HG03159 (cell line): Measurements from ENCODE around the gene RPL27A.
"Not testable (repeated sequence)": the region's sequence is repeated elsewhere in the genome, so short reads cannot be mapped to it uniquely, and the experiment has no call there.

Experiments
- ATAC-seq: cut with Tn5 transposase; IDR thresholded peaks from one replicate; pipeline ENCODE4 v1.9.1; 2021; ENCODE audit warnings: mild to moderate bottlenecking, moderate library complexity; ENCODE audit not compliant: unreplicated experiment

The RPL27A gene

GRCh38 chr11:8682303-8683114, at the start of gene RPL27A, which contains the start of gene TRIM66:
TSS of gene RPL27A (plus strand) at chr11:8682792. CDS start at chr11:8682814, 22 bp downstream.
TSS of gene TRIM66 (minus strand) at chr11:8682665. CDS start at chr11:8672274, 10,391 bp downstream.
- ATAC-seq, result peak; percentile 95

- no peak for ATAC-seq
These were observed 48.1 kb upstream of the RPL27A start for GRCh38 chr11:8634498-8634897.

- no peak for ATAC-seq
These were observed 46.5 kb upstream of the RPL27A start for GRCh38 chr11:8636127-8636526.

- ATAC-seq, result no peak
These were observed 44.3 kb upstream of the RPL27A start for GRCh38 chr11:8638300-8638699.

GRCh38 chr11:8639655-8640054, 42.9 kb upstream of the RPL27A start:
- no peak for ATAC-seq

- ATAC-seq, result no peak
These were observed 42.2 kb upstream of the RPL27A start for GRCh38 chr11:8640267-8640906.

- ATAC-seq, result no peak
These were observed 41.3 kb upstream of the RPL27A start for GRCh38 chr11:8641332-8641731.

- ATAC-seq, result no peak
These were observed 40.3 kb upstream of the RPL27A start for GRCh38 chr11:8642196-8642841.

- ATAC-seq, result no peak
These were observed 35.7 kb upstream of the RPL27A start for GRCh38 chr11:8646873-8647272.

GRCh38 chr11:8649361-8649760, 33.2 kb upstream of the RPL27A start:
- ATAC-seq, result no peak

- ATAC-seq, result no peak
These were observed 32.1 kb upstream of the RPL27A start for GRCh38 chr11:8650401-8650990.

GRCh38 chr11:8652140-8652539, 30.5 kb upstream of the RPL27A start:
- ATAC-seq, result no peak

- ATAC-seq, result no peak
These were observed 28.1 kb upstream of the RPL27A start for GRCh38 chr11:8654503-8654902.

GRCh38 chr11:8656291-8656690, 26.3 kb upstream of the RPL27A start:
- no peak for ATAC-seq

- ATAC-seq, result no peak
These were observed 24.1 kb upstream of the RPL27A start for GRCh38 chr11:8658321-8659057.

- no peak for ATAC-seq
These were observed 21.4 kb upstream of the RPL27A start for GRCh38 chr11:8661001-8661795.

- ATAC-seq, result no peak
These were observed 17.4 kb upstream of the RPL27A start for GRCh38 chr11:8665222-8665621.

GRCh38 chr11:8670081-8670480, 12.5 kb upstream of the RPL27A start:
- ATAC-seq, result not testable (repeated sequence)

- ATAC-seq, result no peak
These were observed 11.4 kb upstream of the RPL27A start for GRCh38 chr11:8671193-8671612.

- ATAC-seq, result no peak
These were observed 10.9 kb upstream of the RPL27A start for GRCh38 chr11:8671651-8672062.
